Measurements from ENCODE around the gene CCSER1.

The CCSER1 gene

DNA sequence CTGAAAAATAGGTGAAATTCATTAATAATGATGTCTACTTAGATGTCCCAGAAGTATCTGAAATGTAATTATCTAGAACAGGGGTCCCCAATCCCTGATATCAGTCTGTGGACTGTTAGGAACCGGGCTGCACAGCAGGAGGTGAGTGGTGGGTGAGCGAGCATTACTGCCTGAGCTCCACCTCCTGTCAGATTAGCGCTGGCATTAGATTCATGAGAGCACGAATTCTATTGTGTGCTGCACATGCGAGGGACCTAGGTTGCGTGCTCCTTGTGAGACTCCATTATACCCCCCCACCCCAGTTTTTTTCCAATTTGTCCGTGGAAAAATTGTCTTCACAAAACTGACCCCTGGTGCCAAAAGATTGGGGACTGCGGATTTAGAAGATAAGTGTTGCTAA is 458.8 kb downstream of the CCSER1 start:
- TF ChIP-seq POLR2AphosphoS5 (IDR thresholded peaks at IDR 0.05; ENCODE audit: borderline replicate concordance, low read depth, low read length) (no peak), FOXP2 (optimal IDR thresholded peaks at IDR 0.05; ENCODE audit: control extremely low read depth, extremely low read length, insufficient read depth) (no peak), EZH2 (IDR thresholded peaks at IDR 0.05) (no peak)
- H3K9me3 ChIP-seq (ENCODE audit: low read depth, low read length), result no peaks in the 10 kb centered on the region
- no peak for DNase-seq (ENCODE audit: low read depth, low spot score)
- no peak overlapping the region for H3K9ac ChIP-seq (ENCODE audit: insufficient read length)
- no peak overlapping the region for H3K27ac ChIP-seq
- H3K4me3 ChIP-seq, result no peak overlapping the region
- no peaks in the 10 kb centered on the region for H3K36me3 ChIP-seq (ENCODE audit: insufficient read depth, low read length)

DNA sequence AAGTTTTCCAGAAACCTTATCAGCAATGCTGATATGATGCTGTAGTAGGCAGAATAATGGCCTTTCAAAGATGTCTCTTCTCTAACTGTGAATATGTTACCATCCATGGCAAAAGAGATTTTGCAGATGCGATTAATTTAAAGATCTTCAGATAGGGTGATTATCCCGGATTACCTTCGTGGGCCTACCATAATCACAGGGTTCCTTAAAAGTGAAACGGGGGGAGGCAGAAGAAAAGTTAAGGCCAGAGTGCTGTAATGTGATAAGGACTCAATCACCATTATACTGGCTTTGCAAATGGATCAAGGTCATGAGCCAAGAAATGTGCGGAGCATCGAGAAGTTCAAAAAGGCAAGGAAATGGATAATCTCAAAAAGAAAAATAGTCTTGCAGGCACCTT is 459.6 kb downstream of the CCSER1 start:
- no peak overlapping the region for H3K4me3 ChIP-seq
- no peak for DNase-seq (ENCODE audit: low read depth, low spot score)
- H3K36me3 ChIP-seq (ENCODE audit: insufficient read depth, low read length), result no peaks in the 10 kb centered on the region
- H3K9me3 ChIP-seq (ENCODE audit: low read depth, low read length), result no peaks in the 10 kb centered on the region
- no peak overlapping the region for H3K27ac ChIP-seq
- TF ChIP-seq POLR2AphosphoS5 (IDR thresholded peaks at IDR 0.05; ENCODE audit: borderline replicate concordance, low read depth, low read length), result no peak
- TF ChIP-seq FOXP2 (optimal IDR thresholded peaks at IDR 0.05; ENCODE audit: control extremely low read depth, extremely low read length, insufficient read depth), result no peak
- no peak for TF ChIP-seq EZH2 (IDR thresholded peaks at IDR 0.05)
- no peak overlapping the region for H3K9ac ChIP-seq (ENCODE audit: insufficient read length)

DNA sequence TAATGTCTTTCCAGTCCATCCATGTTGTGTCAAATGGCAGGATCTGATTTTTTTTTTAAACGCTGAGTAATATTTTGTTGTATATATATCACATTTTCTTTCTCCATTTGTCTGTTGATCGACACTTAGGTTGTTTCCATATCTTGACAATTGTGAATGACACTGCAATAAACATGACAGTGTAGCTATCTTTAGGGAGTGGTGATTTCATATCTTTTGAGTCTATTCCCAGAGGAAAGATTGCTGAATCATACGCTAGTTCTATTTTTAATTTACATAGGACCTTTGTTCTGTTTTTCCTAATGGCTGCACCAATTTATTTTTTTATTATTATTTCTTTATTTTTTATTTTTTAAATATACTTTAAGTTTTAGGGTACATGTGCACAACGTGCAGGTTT is 470.7 kb downstream of the CCSER1 start:
- Histone ChIP-seq H3K27ac (no peak overlapping the region), H3K9me3 (ENCODE audit: low read depth, low read length) (no peaks in the 10 kb centered on the region), H3K9ac (ENCODE audit: insufficient read length) (no peak overlapping the region), H3K4me3 (no peak overlapping the region), H3K36me3 (ENCODE audit: insufficient read depth, low read length) (no peaks in the 10 kb centered on the region)
- TF ChIP-seq EZH2 (IDR thresholded peaks at IDR 0.05) (no peak), POLR2AphosphoS5 (IDR thresholded peaks at IDR 0.05; ENCODE audit: borderline replicate concordance, low read depth, low read length) (no peak), FOXP2 (optimal IDR thresholded peaks at IDR 0.05; ENCODE audit: control extremely low read depth, extremely low read length, insufficient read depth) (no peak)
- no peak for DNase-seq (ENCODE audit: low read depth, low spot score)

DNA sequence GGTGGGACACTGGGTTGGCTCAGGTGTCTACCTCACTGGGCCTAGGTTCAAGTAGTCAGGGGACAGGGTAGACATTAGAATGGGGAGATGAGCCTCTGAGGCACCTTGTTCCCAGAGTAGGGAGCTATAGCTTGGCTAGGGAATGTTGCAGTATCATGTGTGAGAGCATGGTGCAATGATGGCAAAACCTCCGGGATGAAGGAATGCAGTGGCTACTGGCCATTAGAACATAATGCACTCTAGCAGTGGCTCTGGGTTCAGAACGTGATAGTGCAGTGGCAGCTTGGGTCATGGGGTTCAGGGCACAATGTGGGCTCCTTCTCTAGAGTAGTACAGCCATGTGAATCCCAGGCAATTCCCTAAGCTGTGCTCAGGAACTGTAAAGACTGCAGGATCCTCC is 471.5 kb downstream of the CCSER1 start:
- no peak for TF ChIP-seq FOXP2 (optimal IDR thresholded peaks at IDR 0.05; ENCODE audit: control extremely low read depth, extremely low read length, insufficient read depth)
- no peak for TF ChIP-seq POLR2AphosphoS5 (IDR thresholded peaks at IDR 0.05; ENCODE audit: borderline replicate concordance, low read depth, low read length)
- no peak for TF ChIP-seq EZH2 (IDR thresholded peaks at IDR 0.05)
- no peak for DNase-seq (ENCODE audit: low read depth, low spot score)
- no peaks in the 10 kb centered on the region for H3K9me3 ChIP-seq (ENCODE audit: low read depth, low read length)
- no peak overlapping the region for H3K4me3 ChIP-seq
- H3K36me3 ChIP-seq (ENCODE audit: insufficient read depth, low read length), result no peaks in the 10 kb centered on the region
- no peak overlapping the region for H3K9ac ChIP-seq (ENCODE audit: insufficient read length)
- no peak overlapping the region for H3K27ac ChIP-seq

DNA sequence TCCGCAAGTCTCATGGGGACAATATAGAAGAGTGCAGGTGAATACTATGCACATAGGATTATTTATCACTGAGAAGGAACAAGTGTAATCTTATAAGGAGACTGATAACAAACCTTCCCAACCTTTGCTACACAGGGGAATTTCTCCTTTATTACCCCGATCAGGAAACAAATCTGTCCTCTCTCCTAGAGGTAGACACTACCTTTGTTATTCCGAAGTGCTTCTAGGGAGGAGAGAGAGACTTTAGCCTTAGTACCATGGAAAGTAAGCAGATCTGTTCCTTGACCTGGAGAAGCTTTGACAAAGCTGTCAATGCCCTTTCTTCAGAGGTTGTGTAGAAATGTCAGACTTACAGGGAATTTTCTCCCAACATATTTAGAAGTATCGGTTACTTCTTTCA is 475.5 kb downstream of the CCSER1 start:
- Histone ChIP-seq H3K4me3 (no peak overlapping the region), H3K9me3 (ENCODE audit: low read depth, low read length) (no peaks in the 10 kb centered on the region), H3K36me3 (ENCODE audit: insufficient read depth, low read length) (no peaks in the 10 kb centered on the region), H3K9ac (ENCODE audit: insufficient read length) (no peak overlapping the region), H3K27ac (no peak overlapping the region)
- DNase-seq (ENCODE audit: low read depth, low spot score), result no peak
- no peak for TF ChIP-seq FOXP2 (optimal IDR thresholded peaks at IDR 0.05; ENCODE audit: control extremely low read depth, extremely low read length, insufficient read depth)
- no peak for TF ChIP-seq EZH2 (IDR thresholded peaks at IDR 0.05)
- no peak for TF ChIP-seq POLR2AphosphoS5 (IDR thresholded peaks at IDR 0.05; ENCODE audit: borderline replicate concordance, low read depth, low read length)

DNA sequence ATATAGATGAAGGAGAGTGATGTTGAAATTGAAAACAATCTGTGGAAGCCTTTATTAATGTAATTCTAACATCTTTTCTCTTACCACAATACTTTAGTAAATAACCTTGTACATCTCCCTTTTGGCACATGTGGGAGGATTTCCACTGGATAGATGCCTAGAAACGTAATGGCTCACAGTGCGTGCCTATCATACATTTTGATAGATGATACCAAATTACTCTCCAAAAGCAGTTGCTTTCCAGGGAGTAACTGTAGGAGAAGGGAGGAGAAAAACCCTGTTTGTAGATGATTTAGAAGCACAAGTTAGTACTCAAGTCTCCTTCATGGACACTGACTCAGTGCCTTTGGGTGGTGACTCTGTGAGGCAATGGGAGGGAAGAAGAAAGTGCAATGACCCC is 476.3 kb downstream of the CCSER1 start:
- H3K4me3 ChIP-seq, result no peak overlapping the region
- H3K9me3 ChIP-seq (ENCODE audit: low read depth, low read length), result no peaks in the 10 kb centered on the region
- TF ChIP-seq FOXP2 (optimal IDR thresholded peaks at IDR 0.05; ENCODE audit: control extremely low read depth, extremely low read length, insufficient read depth) (no peak), EZH2 (IDR thresholded peaks at IDR 0.05) (no peak), POLR2AphosphoS5 (IDR thresholded peaks at IDR 0.05; ENCODE audit: borderline replicate concordance, low read depth, low read length) (no peak)

DNA sequence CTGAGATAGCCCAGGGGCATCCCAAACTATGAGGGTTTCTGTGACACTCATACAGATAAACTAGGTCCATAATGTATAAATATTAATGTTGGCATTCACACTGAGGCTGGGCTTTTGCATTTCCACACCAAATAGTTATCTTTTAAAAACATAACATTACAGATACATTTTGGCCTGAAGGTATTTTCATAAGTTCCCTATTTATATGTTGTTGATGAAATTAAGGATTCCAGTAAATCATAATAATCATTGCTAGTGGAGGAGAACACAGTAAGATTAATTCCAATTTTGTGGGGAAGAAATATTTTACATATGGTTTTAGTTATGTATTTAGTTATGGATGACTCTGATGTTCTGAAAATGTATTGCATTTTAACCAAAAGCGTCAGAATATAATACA is 479.6 kb downstream of the CCSER1 start:
- peak; percentile 65 for DNase-seq (ENCODE audit: low read depth, low spot score)
- H3K36me3 ChIP-seq (ENCODE audit: insufficient read depth, low read length), result no peaks in the 10 kb centered on the region
- peak overlapping the region; percentile 61; the same call in 1 of the 2 replicates for H3K27ac ChIP-seq
- no peak overlapping the region for H3K9ac ChIP-seq (ENCODE audit: insufficient read length)
- H3K4me3 ChIP-seq, result peak overlapping the region; percentile 34
- H3K9me3 ChIP-seq (ENCODE audit: low read depth, low read length), result no peaks in the 10 kb centered on the region
- TF ChIP-seq FOXP2 (optimal IDR thresholded peaks at IDR 0.05; ENCODE audit: control extremely low read depth, extremely low read length, insufficient read depth) (peak; percentile 68), EZH2 (IDR thresholded peaks at IDR 0.05) (no peak), POLR2AphosphoS5 (IDR thresholded peaks at IDR 0.05; ENCODE audit: borderline replicate concordance, low read depth, low read length) (peak; percentile 48; the same call in 1 of the 2 replicates)

More for the DNA sequence above, 476.3 kb downstream of the CCSER1 start:
- DNase-seq (ENCODE audit: low read depth, low spot score), result no peak
- Histone ChIP-seq H3K36me3 (ENCODE audit: insufficient read depth, low read length) (no peaks in the 10 kb centered on the region), H3K9ac (ENCODE audit: insufficient read length) (no peak overlapping the region), H3K27ac (no peak overlapping the region)

DNA sequence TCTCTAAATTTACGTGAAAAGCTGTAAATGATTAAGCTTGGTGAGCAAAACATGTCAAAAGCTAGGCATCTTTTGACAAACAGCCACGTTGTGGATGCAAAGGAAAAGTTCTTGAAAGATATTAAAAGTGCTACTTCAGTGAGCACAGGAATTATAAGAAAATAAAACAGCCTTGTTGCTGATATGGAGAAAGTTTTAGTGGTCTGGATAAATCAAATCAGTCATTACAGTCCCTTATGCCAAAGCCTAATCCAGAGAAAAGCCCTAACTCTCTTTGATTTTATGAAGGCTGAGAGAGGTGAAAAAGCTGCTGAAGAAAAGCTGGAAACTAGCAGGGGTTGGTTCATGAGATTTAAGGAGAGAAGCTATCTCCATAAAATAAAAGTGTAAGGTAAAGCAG is 487.2 kb downstream of the CCSER1 start:
- Histone ChIP-seq H3K9me3 (ENCODE audit: low read depth, low read length) (no peaks in the 10 kb centered on the region), H3K27ac (no peak overlapping the region), H3K4me3 (no peak overlapping the region), H3K9ac (ENCODE audit: insufficient read length) (no peak overlapping the region), H3K36me3 (ENCODE audit: insufficient read depth, low read length) (no peaks in the 10 kb centered on the region)
- DNase-seq (ENCODE audit: low read depth, low spot score), result no peak
- TF ChIP-seq FOXP2 (optimal IDR thresholded peaks at IDR 0.05; ENCODE audit: control extremely low read depth, extremely low read length, insufficient read depth) (no peak), POLR2AphosphoS5 (IDR thresholded peaks at IDR 0.05; ENCODE audit: borderline replicate concordance, low read depth, low read length) (no peak), EZH2 (IDR thresholded peaks at IDR 0.05) (no peak)

DNA sequence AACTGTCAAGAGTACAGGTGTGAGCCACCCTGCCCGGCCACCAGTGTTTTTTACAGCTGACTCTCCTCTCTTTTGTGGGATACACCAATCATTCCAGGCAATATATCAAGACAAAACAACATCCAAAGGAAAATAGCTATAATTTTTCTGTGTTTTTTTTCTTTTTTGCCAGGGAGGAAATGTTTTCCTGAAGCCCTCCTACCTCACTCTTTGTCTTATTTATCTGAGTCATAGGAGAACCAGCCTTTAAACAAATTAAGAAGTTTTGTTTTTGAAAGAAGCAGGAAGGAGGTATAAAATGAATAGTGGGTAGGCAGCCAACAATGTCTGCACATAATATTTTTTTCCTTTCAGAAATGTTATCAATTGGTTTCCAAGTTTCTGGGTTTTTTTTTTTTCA is 493.9 kb downstream of the CCSER1 start:
- no peak overlapping the region for H3K27ac ChIP-seq
- H3K36me3 ChIP-seq (ENCODE audit: insufficient read depth, low read length), result no peaks in the 10 kb centered on the region
- no peak for DNase-seq (ENCODE audit: low read depth, low spot score)
- H3K9ac ChIP-seq (ENCODE audit: insufficient read length), result no peak overlapping the region
- TF ChIP-seq EZH2 (IDR thresholded peaks at IDR 0.05) (no peak), POLR2AphosphoS5 (IDR thresholded peaks at IDR 0.05; ENCODE audit: borderline replicate concordance, low read depth, low read length) (no peak), FOXP2 (optimal IDR thresholded peaks at IDR 0.05; ENCODE audit: control extremely low read depth, extremely low read length, insufficient read depth) (no peak)
- H3K4me3 ChIP-seq, result no peak overlapping the region
- H3K9me3 ChIP-seq (ENCODE audit: low read depth, low read length), result no peaks in the 10 kb centered on the region

All from SK-N-MC (cell line).